ENCODE measurements around the gene E2F7. TPM values are rescaled to one million over a fixed set of nuclear protein-coding genes. Genes with fewer than 3 reads are reported as not detected.

The E2F7 gene
- total and polyA plus RNA-seq, 2 of the 13 experiments (the other 11 are each of a cell fraction or from before 2014, with no cell fraction given): 1.7 to 7.3 TPM

DNA sequence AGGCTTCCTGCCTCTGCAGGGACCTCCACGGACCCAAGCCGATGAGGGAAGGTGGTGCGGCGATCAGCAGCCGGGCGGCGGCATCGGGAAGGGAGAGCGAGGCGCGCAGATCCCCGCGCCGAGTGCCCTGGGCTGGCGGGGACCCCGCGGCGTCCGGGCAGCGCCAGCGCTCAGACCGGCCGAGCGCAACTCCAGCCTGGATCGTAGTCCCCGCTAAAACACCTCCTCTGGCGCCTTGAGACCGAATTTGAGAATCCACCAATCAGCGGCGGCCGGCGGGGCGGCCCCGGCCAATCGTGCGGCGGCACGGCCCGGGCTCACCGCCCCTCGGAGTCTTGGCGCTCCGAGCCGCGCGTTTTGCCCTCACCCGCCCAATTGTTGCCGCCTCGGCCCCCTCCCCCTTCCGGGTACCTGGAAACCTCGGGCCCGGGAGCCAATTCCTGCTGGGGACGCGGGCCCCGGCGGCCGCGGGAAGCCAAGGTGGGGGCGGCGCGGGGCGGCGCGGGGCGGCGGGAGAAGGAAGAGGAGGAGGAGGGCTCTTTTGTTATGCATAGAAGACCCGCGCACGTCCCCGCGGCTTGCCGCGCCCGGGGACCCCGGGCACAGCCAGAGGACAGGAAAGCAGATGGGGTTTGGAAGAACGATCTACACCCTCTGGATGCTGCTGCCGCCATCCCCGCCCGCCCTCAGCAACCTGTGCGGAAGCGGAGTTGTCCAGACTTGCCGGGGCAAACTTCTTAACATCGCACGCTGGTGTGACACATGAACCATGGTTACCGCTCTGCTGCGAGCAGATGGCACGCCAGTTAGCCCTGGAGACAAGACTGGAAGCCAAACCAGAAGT, at the start of gene E2F7 (continued):
- TF ChIP-seq ZNF276 (CRISPR knock-in tag; IDR thresholded peaks at IDR 0.05; ENCODE audit: low read depth): no peak
- TF ChIP-seq, protein P1, sequence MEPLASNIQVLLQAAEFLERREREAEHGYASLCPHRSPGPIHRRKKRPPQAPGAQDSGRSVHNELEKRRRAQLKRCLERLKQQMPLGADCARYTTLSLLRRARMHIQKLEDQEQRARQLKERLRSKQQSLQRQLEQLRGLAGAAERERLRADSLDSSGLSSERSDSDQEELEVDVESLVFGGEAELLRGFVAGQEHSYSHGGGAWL (CRISPR knock-in tag; IDR thresholded peaks at IDR 0.05): no peak
- TF ChIP-seq MTA3 (CRISPR knock-in tag; IDR thresholded peaks at IDR 0.05): no peak
- no peak for TF ChIP-seq PRDM4 (CRISPR knock-in tag; IDR thresholded peaks at IDR 0.05; ENCODE audit: borderline replicate concordance)
- TF ChIP-seq ZNF20 (CRISPR knock-in tag; IDR thresholded peaks at IDR 0.05): no peak
- no peak for TF ChIP-seq U2AF1 (optimal IDR thresholded peaks at IDR 0.05; ENCODE audit: low read depth, low read length)
- TF ChIP-seq ZNF598 (CRISPR knock-in tag; IDR thresholded peaks at IDR 0.05; ENCODE audit: borderline replicate concordance): no peak
- TF ChIP-seq NFKBIZ (CRISPR knock-in tag; IDR thresholded peaks at IDR 0.05): no peak
- TF ChIP-seq ZNF530 (CRISPR knock-in tag; IDR thresholded peaks at IDR 0.05; ENCODE audit: low read depth): no peak
- no peak for TF ChIP-seq ZMYM2 (CRISPR knock-in tag; IDR thresholded peaks at IDR 0.05)
- no peak for TF ChIP-seq ZNF567 (CRISPR knock-in tag; IDR thresholded peaks at IDR 0.05; ENCODE audit: borderline replicate concordance)
- no peak for TF ChIP-seq RFX1 (IDR thresholded peaks at IDR 0.05)
- peak; percentile 52; the same call in 1 of the 2 replicates for TF ChIP-seq YEATS4 (CRISPR knock-in tag; IDR thresholded peaks at IDR 0.05; ENCODE audit: borderline replicate concordance)
- TF ChIP-seq KLF9 (CRISPR knock-in tag; IDR thresholded peaks at IDR 0.05; ENCODE audit: low read depth): no peak
- TF ChIP-seq CSRNP1 (CRISPR knock-in tag; IDR thresholded peaks at IDR 0.05): peak; percentile 75
- no peak for TF ChIP-seq MIER3 (CRISPR knock-in tag; IDR thresholded peaks at IDR 0.05; ENCODE audit: borderline replicate concordance)
- TF ChIP-seq ZNF17 (CRISPR knock-in tag; IDR thresholded peaks at IDR 0.05): no peak
- TF ChIP-seq ZSCAN31 (CRISPR knock-in tag; IDR thresholded peaks at IDR 0.05; ENCODE audit: low read depth): no peak; the same call in 1 of the 2 replicates
- TF ChIP-seq CREB1 (IDR thresholded peaks at IDR 0.05): no peak
- no peak for TF ChIP-seq CREB1 (CRISPR knock-in tag; IDR thresholded peaks at IDR 0.05)
- no peak for TF ChIP-seq ZNF619 (CRISPR knock-in tag; IDR thresholded peaks at IDR 0.05)
- TF ChIP-seq ZNF331 (CRISPR knock-in tag; IDR thresholded peaks at IDR 0.05): no peak
